ENCODE data around the gene IWS1.
"Not testable (repeated sequence)": the region's sequence is repeated elsewhere in the genome, so short reads cannot be mapped to it uniquely, and the experiment has no call there.

IWS1 gene

DNA sequence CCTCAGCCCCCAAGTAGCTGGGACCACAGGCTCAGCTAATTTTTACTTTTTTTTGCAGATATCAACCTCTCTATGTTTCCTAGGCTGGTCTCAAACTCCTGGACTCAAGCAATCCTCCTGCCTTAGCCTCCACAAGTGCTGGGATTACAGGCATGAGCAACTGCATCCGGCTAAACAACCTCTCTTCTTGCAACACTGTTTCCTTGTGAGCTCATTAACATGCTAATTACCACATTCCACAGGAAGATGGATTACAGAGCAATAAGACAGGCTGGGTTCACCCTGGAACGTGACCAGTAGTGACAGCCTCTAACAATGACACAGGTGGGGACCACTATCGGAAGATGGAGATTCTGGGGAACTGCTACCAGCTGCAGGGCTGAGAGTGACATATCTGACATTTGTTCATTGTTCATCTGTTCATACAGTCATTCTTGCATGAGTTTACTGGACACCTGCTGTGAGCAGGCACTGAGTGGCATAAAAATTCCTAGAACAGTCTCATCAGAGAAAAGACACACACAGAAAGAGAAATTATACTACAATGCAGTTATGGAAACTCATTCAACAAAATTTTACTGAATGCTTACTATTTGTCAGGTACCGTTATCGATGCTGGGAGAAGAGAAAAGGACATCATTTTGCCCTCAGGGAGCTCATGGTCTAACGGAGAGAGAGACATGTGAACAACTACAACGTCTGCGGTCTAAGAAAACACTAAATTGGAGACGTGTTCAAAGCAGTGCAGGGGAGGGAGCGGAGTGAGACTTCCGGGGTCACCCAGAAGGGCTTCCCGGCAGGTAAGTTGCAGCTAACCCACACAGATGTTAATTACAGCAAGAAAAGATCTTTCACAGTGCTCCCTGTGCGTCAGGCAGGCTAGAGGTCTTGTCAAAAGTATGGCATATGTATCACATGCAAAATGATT is 70.5 kb downstream of the IWS1 start:
- DNase-seq (ENCODE audit: low read depth in 2 of 2), result no peak

DNA sequence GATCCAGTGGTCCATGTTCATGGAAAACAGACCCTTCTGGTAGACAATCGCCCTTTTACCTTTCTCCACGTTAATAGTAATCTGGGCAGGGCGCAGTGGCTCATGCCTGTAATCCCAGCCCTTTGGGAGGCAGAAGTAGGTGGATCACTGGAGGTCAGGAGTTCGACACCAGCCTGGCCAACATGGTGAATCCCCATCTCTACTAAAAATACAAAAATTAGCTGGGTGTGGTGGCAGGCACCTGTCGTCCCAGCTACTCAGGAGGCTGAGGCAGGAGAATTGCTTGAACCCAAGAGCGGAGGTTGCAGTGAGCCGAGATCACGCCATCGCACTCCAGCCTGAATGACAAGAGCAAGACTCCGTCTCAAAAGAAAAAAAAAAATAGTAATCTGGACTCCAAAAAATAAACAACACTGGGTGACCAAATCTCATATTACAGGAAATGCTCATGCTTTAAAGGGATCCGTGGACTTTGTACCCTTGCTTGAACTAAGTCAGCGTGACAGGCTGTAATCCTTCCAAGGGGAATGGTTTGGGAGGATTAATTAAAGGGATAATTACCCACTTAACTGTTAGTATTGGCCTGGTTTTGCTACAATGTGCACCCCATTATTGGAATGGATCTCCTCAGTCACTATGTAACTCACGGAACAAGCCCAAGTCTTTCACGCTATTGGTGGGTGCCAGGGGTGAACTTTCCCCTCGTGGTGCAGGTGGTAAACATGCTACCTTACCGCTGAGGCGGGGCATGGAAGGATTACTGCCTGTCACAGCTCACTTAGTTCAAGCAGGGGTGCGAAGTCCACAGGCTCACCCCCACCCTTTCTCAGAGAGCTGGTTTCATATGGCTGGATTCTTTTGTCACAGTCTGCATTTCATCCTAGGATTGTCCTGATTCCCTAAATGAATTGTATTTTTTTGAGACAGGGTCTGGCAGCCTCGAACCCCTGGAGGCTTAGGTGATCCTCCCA is 71.4 kb downstream of the IWS1 start:
- no peak for DNase-seq (ENCODE audit: low read depth in 2 of 2)

DNA sequence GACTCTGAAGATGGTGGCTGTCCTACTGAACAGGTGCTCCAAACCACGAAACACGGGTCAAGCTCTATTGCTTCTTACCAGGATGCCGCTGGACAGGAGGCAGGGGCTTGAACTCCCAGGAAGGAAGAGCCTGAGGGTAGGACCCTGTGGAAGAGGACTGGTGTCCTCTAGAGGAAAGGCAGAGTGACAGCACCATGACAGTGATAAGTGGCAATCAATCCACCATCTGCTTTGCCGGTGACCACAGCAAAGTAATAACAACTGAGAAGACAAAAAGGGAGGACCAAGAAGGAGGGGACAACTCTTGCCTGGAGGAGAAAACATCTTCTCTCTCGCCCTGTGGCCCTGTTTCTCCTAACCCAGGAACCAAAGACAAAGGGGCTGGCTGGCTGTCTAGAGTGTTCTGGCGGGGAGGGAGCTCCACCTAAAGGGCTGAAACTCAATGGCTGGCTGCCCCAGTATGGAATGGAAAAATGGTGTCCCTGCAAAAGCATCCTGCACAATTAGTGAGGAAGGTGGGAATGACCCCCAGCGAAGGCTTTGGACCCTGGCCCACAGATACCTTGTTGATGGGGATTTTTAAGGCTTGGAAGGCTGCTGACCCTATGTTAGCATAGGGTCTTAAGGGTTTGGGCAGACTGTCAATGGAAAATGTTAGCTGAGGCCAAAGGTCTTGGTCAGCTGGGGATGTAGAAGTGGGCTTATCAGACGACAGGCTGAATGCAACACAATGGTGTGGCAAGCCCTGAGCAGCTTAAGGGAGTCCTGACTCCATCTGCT is 72.7 kb downstream of the IWS1 start:
- DNase-seq (ENCODE audit: low read depth in 2 of 2), result no peak

DNA sequence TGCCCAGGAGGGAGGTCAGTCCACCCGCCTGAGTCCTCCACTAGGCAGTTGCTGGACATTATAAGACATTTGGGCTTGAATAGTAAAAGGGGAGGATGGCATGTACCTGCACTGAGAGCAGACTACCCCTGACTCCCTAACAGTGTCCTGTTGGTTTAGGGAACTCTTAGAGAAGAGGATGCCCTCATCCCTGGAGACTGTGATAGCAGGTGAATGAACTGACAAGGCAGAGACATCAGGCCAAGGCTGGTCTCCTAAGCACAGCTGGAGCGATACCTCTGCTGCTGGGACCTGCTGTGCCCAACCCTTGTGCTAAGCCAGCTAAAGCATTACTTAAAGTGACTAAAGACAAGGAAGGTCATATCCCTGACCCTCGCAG is 73.3 kb downstream of the IWS1 start:
- no peak for DNase-seq (ENCODE audit: low read depth in 2 of 2)

DNA sequence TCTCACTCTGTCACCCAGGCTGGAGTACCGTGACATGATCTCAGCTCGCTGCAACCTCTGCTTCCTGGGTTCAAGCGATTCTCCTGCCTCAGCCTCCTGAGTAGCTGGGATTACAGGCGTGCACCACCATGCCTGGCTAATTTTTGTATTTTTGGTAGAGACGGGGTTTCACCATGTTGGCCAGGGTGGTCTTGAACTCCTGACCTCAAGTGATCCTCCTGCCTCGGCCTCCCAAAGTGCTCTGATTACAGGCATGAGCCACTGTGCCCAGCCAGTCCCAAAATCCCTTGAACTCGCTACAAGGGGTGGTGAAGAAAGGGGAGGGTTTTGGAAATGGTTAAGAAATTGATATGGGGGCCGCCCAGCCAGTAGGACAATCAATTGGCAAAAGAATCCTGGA is 73.9 kb downstream of the IWS1 start:
- not testable (repeated sequence) for DNase-seq (ENCODE audit: low read depth in 2 of 2)

DNA sequence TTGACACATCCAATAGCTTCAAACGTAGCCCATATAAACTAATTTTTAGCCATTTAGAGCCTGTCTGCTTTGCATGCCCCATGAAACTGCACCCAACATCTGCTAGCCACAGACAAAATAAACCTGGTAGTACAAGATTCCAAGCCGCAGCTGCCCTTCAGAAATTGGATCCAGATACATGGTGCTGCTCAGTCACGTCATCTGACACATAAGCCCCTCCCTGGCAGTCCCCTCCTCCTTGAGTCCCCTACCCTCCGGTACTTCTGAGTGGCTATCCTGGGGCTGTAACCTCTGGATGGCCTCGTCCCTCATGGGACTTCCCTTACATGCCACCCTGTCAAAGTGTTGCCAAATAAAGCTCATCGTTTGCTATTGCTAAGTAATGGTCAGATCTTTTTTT is 74.3 kb downstream of the IWS1 start:
- no peak for DNase-seq (ENCODE audit: low read depth in 2 of 2)

DNA sequence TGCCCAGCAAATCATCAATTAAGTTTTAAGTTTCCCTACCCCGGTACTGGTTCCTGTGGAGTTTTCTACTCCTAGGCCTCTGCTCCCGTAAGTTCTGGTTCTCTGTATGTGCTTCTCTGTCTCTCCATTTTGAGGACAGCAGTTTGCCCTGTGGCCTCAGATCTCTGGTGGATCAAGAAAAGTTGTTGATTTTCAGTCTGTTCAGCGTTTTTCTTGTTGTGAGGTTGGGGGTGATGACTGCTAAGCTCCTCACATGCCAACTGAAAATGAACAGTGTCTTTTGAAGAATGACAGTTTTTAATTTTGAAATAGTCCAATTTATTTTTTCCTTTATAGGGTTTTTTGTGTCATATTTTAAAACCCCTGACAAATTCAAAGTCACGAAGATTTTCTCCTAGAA is 76.4 kb downstream of the IWS1 start:
- DNase-seq (ENCODE audit: low read depth in 2 of 2), result no peak

DNA sequence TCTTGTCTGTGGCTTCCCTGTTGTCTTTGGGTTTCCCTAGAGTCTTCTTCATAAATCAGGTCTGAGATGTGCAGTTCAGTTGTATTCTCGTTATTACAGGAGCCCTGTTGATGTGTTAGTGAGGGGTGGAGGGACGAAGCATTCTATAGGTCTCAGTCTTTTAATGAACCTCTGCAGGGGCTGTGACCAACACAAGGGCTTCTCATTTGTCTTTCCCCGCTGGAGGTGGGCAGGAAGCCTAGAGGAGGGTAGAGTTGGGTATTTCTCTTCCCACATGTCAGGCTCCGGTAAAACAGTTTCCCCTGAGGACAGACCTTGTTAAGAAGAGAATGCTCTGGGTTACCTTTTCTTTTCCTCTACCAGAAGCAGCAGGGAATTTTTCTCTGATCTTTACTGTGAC is 76.9 kb downstream of the IWS1 start:
- no peak for DNase-seq (ENCODE audit: low read depth in 2 of 2)

DNA sequence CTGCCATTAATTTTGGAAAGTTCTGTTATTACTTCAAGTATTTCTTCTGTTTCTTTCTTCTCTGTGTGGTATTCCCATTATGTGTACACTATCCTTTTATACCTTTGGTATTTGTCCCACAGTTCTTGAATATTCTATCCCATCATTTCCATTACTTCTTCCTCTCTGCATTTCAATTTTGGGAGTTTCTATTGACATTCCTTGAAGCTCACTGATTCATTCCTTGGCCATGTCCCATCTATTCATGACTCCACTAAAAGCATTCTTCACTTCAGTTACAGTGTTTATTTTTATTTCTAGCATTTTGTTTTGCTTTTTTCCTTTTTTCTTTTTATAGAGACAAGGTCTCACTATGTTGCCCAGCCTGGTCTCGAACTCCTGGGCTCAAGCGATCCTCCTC is 77.8 kb downstream of the IWS1 start:
- no peak for DNase-seq (ENCODE audit: low read depth in 2 of 2)

DNA sequence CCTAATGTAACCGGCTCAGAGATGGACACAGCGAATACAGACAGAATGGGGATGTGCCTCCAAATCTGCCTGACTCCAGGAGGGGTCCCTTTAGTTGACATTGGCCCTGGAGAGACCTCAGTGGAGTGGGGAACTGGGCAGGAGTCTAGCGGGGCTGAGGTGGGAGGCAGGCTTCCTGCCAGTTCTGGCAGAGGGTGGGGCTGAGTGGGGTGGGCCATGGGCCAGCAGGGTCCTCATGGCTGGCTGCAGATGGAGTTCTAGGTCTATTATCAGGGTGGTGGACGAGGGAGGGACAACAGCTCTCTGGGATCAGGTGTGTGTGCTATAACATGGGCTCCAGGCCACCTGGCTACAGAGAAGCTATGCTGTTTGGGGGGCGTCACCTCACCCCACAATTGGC is 86.9 kb downstream of the IWS1 start:
- DNase-seq (ENCODE audit: low read depth in 2 of 2), result no peak

DNA sequence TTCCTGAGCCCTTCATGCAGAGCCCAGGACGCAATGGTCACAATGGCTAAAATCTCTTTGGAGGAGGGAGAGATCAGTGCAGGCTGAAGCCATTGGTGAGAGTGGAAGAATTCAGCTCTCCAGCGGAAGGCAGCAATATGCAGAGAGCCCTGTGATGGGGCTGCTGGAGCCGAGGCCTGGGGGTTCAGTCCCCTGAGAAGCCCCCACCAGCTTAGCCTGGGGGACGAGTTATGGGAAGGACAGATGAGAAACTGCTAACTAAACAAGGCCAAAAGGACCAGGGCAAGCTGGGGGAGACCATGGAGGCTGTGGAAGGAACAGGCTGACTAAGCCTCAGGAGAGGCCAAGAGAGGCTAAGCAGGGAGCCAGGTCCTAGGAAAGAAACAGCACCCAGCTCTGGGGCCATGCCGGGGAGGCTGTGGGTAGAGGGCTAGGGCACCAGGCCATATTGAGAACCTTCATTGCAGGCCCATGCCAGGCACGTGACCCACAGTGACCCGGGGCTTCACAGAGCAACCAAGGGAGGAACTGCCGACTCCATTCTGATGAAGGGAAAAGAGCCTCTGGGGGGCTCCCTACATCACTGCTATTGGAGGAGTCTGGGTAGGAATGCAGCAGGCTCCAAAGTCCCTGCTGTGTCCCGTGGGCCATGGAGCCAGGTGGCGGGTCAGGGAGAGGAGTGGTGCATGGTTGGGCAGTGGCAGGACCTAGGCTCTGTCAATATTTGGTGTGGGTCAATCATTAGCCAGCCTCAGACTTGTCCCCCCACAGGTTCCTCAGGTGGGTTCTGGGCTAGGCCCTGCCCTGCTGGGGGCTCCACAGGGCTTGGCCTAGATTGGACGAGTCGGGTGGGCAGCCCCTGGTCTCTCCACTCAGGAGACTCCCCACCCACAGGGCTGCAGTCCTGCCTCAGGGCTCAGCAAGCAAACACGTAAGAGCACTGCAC is 88.2 kb downstream of the IWS1 start:
- no peak for DNase-seq (ENCODE audit: low read depth in 2 of 2)

DNA sequence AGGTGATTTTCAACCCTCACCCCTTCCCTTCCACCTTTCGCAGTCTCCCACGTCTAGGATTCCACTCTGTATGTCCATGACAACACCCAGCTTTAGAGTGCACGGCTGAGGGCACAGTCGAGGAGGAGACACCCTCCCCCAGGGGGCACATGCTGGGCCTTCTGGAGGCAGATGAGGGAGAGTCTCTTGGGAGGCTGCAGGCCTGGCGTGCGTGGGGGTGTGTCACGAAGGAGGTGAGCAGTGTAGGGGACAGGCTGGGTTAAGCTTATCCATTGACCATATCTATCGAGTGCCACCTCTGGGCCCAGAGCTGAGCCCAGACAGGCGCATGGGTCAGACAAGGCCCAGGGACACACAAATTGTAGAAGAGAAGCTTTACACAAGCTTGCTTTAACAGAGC is 89.2 kb downstream of the IWS1 start:
- no peak for DNase-seq (ENCODE audit: low read depth in 2 of 2)

DNA sequence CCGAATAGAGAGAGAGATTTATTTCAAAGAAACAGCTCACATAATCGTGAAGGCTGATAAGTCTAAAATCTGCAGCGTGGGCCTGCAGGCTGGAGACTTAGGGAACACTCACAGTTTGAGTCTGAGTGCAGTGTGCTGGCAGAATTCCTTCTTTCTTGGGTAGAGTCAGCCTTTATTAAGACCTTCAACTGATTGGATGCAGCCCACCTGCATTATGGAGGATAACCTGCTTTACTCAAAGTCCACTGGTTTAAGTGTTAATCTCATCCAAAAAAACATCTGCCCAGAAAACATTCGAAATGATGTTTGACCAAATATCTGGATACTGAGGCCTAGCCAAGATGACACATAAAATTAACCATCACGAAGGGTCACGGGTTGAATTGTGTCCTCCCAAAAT is 91.8 kb downstream of the IWS1 start:
- no peak for DNase-seq (ENCODE audit: low read depth in 2 of 2)

DNA sequence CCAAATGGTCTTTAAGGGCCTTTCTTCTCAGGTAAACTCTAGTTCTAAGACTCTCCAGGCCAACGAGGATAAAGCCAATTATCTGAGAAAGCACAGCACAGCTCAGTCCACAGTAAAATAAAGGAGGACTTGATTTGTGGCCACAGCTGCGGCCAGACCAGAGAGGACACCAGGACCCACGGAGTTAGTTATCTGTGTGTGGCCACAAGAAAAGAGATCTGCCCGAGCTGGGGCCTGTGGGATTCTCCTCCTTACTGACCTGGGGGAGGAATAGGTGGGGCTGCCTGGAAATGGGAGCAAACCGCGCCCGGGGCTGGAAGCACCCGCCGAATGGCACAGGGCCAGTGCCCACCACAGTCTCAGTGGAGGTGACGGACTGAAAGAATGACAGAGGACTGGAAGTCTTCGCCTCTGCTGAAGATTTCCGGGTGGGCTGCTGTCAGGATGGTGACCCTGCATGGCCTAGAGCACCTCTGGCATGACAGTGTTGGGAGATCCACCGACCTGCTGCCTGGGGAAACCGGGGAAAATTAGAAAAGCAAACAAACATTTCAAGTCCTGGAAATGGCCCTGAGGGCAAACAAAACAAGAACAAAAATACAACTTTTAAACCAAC is 94.8 kb downstream of the IWS1 start:
- DNase-seq (ENCODE audit: low read depth in 2 of 2), result no peak

Data from stimulated activated CD4-positive, alpha-beta T cell treated with anti-CD3 and anti-CD28 coated beads, Interleukin-1b, Interleukin-23, amount 100 ng/mL, for 1 hour (primary cell).